Lower lobe of right lung (tissue), 2 donors: Measurements from ENCODE around the gene IFI44L. TPM values are rescaled to one million over a fixed set of nuclear protein-coding genes. Genes with fewer than 3 reads are reported as not detected.

Experiments
- ATAC-seq, 2 donors: fragments of 200-7000 bp; cut with Tn5 transposase; one replicate each; pipeline ENCODE4 v1.9.1; 2020 to 2022; ENCODE audit warnings: mild to moderate bottlenecking in 2 of 2, moderate library complexity in 2 of 2
- DNase-seq: peaks from one replicate; pipeline ENCODE4 v3.0.0-alpha.2; 2020
- H3K27ac ChIP-seq: fragments of 200-600 bp; one replicate; pipeline ENCODE4 v1.8.0; 2022
- H3K27me3 ChIP-seq: fragments of 200-600 bp; one replicate; pipeline ENCODE4 v1.8.0; 2022; ENCODE audit warnings: low read depth
- H3K36me3 ChIP-seq: fragments of 200-600 bp; one replicate; pipeline ENCODE4 v1.8.0; 2022; ENCODE audit warnings: mild to moderate bottlenecking
- H3K4me1 ChIP-seq: fragments of 200-600 bp; one replicate; pipeline ENCODE4 v1.8.0; 2022
- H3K4me3 ChIP-seq: fragments of 200-600 bp; one replicate; pipeline ENCODE4 v1.8.0; 2022; ENCODE audit warnings: mild to moderate bottlenecking
- H3K9me3 ChIP-seq: fragments of 200-600 bp; one replicate; pipeline ENCODE4 v1.8.0; 2022
- intact Hi-C: fragments of 100-400 bp; cut with DNase I; formaldehyde crosslinking; loops from one replicate; pipeline ENCODE4 v1.11.0; 2022
- total RNA-seq: library from RNA; stranded (reverse); fragmentation: NEBNext Ultra II Directional; extraction: Animal tissue kit (Norgen Biotek cat#: 25700); gene quantifications from one replicate; pipeline ENCODE4 v1.2.1, GENCODE V29; 2021
- TF ChIP-seq, protein P1 (sequence below): fragments of 200-600 bp; IDR thresholded peaks from one replicate; pipeline ENCODE4 v1.8.0; 2022; ENCODE audit warnings: antibody characterized with exemption, mild to moderate bottlenecking
- donor health status: DM: no; HTN: yes; CAD: no; lungs with severe emphysema.

IFI44L gene
- total RNA-seq, 1 donor from 2014 or later: 52.9 TPM

DNA sequence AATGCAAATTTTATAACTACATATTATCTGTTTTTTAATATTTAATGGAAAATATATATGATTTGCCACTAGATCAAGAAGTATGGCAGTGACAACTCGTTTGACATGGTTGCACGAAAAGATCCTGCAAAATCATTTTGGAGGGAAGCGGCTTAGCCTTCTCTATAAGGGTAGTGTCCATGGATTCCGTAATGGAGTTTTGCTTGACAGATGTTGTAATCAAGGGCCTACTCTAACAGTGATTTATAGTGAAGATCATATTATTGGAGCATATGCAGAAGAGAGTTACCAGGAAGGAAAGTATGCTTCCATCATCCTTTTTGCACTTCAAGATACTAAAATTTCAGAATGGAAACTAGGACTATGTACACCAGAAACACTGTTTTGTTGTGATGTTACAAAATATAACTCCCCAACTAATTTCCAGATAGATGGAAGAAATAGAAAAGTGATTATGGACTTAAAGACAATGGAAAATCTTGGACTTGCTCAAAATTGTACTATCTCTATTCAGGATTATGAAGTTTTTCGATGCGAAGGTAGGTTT, 29.9 kb downstream of the IFI44L start:
- H3K36me3 ChIP-seq: peaks cover 4% of the 10 kb centered on the region
- TF ChIP-seq, protein P1, sequence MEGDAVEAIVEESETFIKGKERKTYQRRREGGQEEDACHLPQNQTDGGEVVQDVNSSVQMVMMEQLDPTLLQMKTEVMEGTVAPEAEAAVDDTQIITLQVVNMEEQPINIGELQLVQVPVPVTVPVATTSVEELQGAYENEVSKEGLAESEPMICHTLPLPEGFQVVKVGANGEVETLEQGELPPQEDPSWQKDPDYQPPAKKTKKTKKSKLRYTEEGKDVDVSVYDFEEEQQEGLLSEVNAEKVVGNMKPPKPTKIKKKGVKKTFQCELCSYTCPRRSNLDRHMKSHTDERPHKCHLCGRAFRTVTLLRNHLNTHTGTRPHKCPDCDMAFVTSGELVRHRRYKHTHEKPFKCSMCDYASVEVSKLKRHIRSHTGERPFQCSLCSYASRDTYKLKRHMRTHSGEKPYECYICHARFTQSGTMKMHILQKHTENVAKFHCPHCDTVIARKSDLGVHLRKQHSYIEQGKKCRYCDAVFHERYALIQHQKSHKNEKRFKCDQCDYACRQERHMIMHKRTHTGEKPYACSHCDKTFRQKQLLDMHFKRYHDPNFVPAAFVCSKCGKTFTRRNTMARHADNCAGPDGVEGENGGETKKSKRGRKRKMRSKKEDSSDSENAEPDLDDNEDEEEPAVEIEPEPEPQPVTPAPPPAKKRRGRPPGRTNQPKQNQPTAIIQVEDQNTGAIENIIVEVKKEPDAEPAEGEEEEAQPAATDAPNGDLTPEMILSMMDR: no peak
- H3K27ac ChIP-seq: peak overlapping the region; percentile 75
- intact Hi-C loops: no loop called here
- H3K27me3 ChIP-seq: no peaks in the 10 kb centered on the region
- peaks cover 33% of the 10 kb centered on the region for H3K4me1 ChIP-seq
- ATAC-seq: peak; percentile 49 to 56
- peak overlapping the region; percentile 51 for H3K4me3 ChIP-seq
- no peaks in the 10 kb centered on the region for H3K9me3 ChIP-seq
- DNase-seq: no peak

DNA sequence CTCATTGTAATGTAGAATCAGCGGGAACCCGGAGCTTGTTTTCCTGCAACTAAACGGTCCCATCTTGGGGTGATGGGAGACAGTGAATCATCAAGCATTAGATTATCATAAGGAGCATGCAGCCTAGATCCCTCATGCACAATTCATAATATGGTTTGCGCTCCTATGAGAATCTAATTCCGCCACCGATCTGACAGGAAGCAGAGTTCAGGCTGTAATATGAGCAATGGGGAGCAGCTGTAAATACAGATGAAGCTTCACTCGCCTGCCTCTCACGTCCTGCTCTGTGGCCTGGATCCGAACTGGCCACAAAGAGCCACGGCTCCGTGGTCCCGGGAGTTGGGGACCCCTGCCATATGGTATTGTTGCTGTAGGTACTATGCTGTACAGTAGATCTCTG, 31.0 kb downstream of the IFI44L start:
- TF ChIP-seq, protein P1: no peak
- Histone ChIP-seq H3K9me3 (no peaks in the 10 kb centered on the region), H3K36me3 (peaks cover 14% of the 10 kb centered on the region), H3K27ac (peak overlapping the region; percentile 75), H3K27me3 (no peaks in the 10 kb centered on the region), H3K4me3 (peak overlapping the region; percentile 51), H3K4me1 (peaks cover 29% of the 10 kb centered on the region)
- intact Hi-C loops: no loop called here
- ATAC-seq (peak in 1 of 2 donors; percentile 27), DNase-seq (no peak)

DNA sequence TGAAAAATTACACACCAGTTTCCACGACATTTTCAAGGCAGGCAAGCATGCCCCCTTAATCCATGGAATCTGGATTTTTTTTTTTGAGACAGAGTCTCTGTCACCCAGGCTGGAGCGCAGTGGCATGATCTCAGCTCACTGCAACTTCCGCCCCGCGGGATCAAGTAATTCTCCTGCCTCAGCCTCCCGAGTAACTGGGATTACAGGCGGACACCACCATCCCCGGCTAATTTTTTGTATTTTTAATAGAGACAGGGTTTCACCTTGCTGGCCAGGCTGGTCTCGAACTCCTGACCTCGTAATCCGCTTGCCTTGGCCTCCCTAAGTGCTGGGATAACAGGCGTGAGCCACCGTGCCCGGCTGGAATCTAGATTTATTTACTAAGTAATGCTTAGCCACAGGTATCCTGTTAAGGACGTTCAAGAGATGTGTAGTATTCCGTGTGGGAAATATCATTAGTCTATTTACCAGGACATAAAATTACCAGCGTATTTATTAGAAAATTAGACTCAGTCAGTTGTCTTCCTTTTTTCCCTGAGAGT, 31.8 kb downstream of the IFI44L start:
- Histone ChIP-seq H3K36me3 (peaks cover 20% of the 10 kb centered on the region), H3K27me3 (no peaks in the 10 kb centered on the region), H3K9me3 (no peaks in the 10 kb centered on the region), H3K27ac (peak overlapping the region; percentile 75), H3K4me1 (peaks cover 29% of the 10 kb centered on the region), H3K4me3 (peak overlapping the region; percentile 51)
- DNase-seq (no peak), ATAC-seq (no peak)
- intact Hi-C loops: no loop called here
- TF ChIP-seq, protein P1: no peak

DNA sequence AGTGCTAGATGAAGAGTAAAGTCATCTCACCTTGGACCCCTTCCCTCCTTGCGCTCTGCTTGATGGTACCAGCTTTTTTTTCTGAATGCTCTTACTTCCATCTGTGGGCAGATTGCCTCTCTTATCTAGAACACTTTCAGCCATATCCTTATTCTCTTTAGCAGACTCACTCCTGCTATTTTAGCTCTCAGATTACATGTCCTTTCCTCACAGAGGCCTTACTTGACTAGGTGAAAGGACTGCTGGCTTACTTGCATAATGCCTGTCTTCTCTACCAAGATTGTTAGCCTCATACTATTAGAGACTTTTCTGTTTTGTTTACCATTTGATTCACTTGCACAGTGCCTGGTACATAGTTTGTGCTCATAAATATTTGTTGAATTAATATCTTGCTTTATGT, 38.7 kb downstream of the IFI44L start:
- TF ChIP-seq, protein P1: no peak
- peaks cover 2% of the 10 kb centered on the region for H3K4me1 ChIP-seq
- H3K27me3 ChIP-seq: no peaks in the 10 kb centered on the region
- ATAC-seq (no peak), DNase-seq (no peak)
- intact Hi-C loops: no loop called here
- H3K9me3 ChIP-seq: no peaks in the 10 kb centered on the region
- peaks cover 85% of the 10 kb centered on the region for H3K36me3 ChIP-seq
- no peak overlapping the region for H3K27ac ChIP-seq
- no peak overlapping the region for H3K4me3 ChIP-seq

DNA sequence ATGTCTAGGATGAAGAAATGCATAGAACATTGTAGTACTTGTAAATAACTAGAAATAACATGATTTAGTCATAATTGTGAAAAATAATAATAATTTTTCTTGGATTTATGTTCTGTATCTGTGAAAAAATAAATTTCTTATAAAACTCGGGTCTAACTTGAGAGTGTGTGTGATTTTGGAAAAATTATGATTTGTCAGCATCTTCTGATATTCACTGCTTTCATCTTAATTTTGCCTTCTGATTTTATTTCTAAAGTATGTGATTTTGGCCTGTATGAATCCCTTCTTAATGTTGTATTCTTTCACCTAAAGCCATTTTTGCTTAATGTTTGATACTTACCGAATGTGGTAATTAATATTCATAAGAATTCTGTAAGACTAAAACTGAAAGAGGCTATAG, 43.7 kb downstream of the IFI44L start:
- ATAC-seq (no peak), DNase-seq (no peak)
- Histone ChIP-seq H3K4me1 (no peaks in the 10 kb centered on the region), H3K4me3 (no peak overlapping the region), H3K27ac (no peak overlapping the region), H3K36me3 (peaks cover 53% of the 10 kb centered on the region), H3K27me3 (no peaks in the 10 kb centered on the region), H3K9me3 (no peaks in the 10 kb centered on the region)
- intact Hi-C loops: no loop called here
- TF ChIP-seq, protein P1: no peak
